Lung (tissue), 12 donors: ENCODE data around the gene CENATAC. TPM values are rescaled to one million over a fixed set of nuclear protein-coding genes. Genes with fewer than 3 reads are reported as not detected.
"Not testable (repeated sequence)": the region's sequence is repeated elsewhere in the genome, so short reads cannot be mapped to it uniquely, and the experiment has no call there.

Experiments used
- ATAC-seq: fragments of 200-7000 bp; cut with Tn5 transposase; one replicate; pipeline ENCODE4 v1.9.1; 2020; ENCODE audit warnings: moderate number of reproducible peaks; ENCODE audit not compliant: insufficient read depth, low FRiP score
- DNase-seq, 3 donors: peaks; one replicate each; pipeline ENCODE4 v3.0.0-alpha.2; 2013 to 2017
- H3K27ac ChIP-seq, 2 donors: one replicate each; pipeline ENCODE4 v1.5.1; 2013; ENCODE audit warnings: mild to moderate bottlenecking in 2 of 2, moderate library complexity in 2 of 2, control low read depth in 1 of 2, inconsistent platforms in 1 of 2, low read depth in 1 of 2, low read length in 1 of 2
- H3K27me3 ChIP-seq, 3 donors: one replicate each; pipeline ENCODE4 v1.5.1; 2013; ENCODE audit warnings: low read length in 2 of 3; ENCODE audit not compliant: control insufficient read depth in 3 of 3, insufficient read depth in 3 of 3
- H3K36me3 ChIP-seq, 4 donors: one replicate each; pipeline ENCODE4 v1.5.1; 2013; ENCODE audit warnings: low read length in 4 of 4, mild to moderate bottlenecking in 1 of 4, moderate library complexity in 1 of 4; ENCODE audit not compliant: control insufficient read depth in 4 of 4, insufficient read depth in 4 of 4
- H3K4me1 ChIP-seq, 5 donors: one replicate each; pipeline ENCODE4 v1.5.1; 2013; ENCODE audit warnings: low read length in 5 of 5, mild to moderate bottlenecking in 2 of 5, moderate library complexity in 1 of 5; ENCODE audit not compliant: control insufficient read depth in 5 of 5, insufficient read depth in 5 of 5
- H3K4me3 ChIP-seq: one replicate; pipeline ENCODE4 v1.5.1; 2013; ENCODE audit warnings: mild to moderate bottlenecking, control low read depth, moderate library complexity
- H3K9ac ChIP-seq, 2 donors: one replicate each; pipeline ENCODE4 v1.5.1; 2013; ENCODE audit warnings: low read length in 2 of 2, control low read depth in 1 of 2; ENCODE audit not compliant: insufficient read depth in 1 of 2
- H3K9me3 ChIP-seq, 4 donors: one replicate each; pipeline ENCODE4 v1.5.1; 2013; ENCODE audit warnings: low read length in 3 of 4, mild to moderate bottlenecking in 1 of 4, moderate library complexity in 1 of 4; ENCODE audit not compliant: control insufficient read depth in 4 of 4, insufficient read depth in 3 of 4
- WGBS, 2 donors: extraction: QIAGEN DNeasy Blood & Tissue Kit; methylation state at CpG; one replicate each; pipeline ENCODE4 v1.1.7; 2013; 5-methylcytosine and 5-hydroxymethylcytosine counted together
- polyA plus RNA-seq, 2 donors: library from polyadenylated mRNA; stranded (reverse); fragments of 200-250 nt; gene quantifications; one replicate each; pipeline ENCODE4 v1.2.1, GENCODE V29; 2013
- total RNA-seq, 2 donors: library from RNA; depleted of rRNA in 1 of 2; stranded (reverse); fragments of >200 nt in 1 of 2; gene quantifications; one replicate each; pipeline ENCODE4 v1.2.1, GENCODE V29; 2014 to 2021
- TF ChIP-seq, protein P1 (sequence below): IDR thresholded peaks from 2 replicates; pipeline ENCODE4 v1.5.1; 2012; ENCODE audit warnings: mild to moderate bottlenecking; ENCODE audit errors: control extremely low read depth, extremely low read depth
- donor health status: control.
- donor health status: control.
- donor health status: Bipolar disorder and iron deficiency.
- donor health status: healthy.
- donor health status: DM: yes; HTN: yes; CAD: no.

CENATAC gene
- total and polyA plus RNA-seq, 4 donors, result 12.3 to 97.5 (median 53.5) TPM

DNA sequence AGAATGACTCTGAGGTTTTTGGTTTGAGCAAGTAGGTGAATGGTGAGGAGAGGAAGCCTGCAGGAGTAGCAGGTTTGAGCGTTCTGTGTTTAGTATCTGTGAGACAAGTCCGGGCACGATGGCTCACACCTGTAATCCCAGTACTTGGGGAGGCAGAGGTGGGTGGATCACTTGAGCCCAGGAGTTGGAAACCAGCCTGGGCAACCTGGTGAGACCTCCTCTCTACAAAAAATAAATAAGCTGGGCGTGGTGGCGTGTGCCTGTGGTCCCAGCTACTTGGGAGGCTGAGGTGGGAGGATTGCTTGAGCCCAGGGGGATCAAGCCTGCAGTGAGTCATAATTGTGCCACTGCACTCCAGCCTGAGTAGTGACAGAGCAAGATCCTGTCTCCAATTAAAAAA lies 9.7 kb upstream of the CENATAC start:
- TF ChIP-seq, protein P1, sequence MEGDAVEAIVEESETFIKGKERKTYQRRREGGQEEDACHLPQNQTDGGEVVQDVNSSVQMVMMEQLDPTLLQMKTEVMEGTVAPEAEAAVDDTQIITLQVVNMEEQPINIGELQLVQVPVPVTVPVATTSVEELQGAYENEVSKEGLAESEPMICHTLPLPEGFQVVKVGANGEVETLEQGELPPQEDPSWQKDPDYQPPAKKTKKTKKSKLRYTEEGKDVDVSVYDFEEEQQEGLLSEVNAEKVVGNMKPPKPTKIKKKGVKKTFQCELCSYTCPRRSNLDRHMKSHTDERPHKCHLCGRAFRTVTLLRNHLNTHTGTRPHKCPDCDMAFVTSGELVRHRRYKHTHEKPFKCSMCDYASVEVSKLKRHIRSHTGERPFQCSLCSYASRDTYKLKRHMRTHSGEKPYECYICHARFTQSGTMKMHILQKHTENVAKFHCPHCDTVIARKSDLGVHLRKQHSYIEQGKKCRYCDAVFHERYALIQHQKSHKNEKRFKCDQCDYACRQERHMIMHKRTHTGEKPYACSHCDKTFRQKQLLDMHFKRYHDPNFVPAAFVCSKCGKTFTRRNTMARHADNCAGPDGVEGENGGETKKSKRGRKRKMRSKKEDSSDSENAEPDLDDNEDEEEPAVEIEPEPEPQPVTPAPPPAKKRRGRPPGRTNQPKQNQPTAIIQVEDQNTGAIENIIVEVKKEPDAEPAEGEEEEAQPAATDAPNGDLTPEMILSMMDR, result no peak
- DNase-seq, result no peak
- WGBS, 2 donors, result 83 to 88% methylated on average over 5 of the region's 5 CpGs

DNA sequence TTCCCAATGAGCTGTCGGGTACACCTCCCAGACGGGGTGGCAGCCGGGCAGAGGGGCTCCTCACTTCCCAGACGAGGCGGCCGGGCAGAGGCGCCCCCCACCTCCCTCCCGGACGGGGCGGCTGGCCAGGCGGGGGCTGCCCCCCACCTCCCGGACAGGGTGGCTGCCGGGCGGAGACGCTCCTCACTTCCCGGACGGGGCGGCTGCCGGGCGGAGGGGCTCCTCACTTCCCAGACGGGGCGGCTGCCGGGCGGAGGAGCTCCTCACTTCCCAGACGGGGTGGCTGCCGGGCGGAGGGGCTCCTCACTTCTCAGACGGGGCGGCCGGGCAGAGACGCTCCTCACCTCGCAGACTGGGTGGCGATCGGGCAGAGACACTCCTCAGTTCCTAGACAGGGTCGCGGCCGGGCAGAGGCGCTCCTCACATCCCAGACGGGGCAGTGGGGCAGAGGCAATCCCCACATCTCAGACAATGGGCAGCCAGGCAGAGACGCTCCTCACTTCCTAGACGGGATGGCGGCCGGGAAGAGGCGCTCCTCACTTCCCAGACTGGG lies 6.4 kb upstream of the CENATAC start:
- not testable (repeated sequence) for H3K4me1 ChIP-seq, H3K27ac ChIP-seq, H3K9ac ChIP-seq, H3K9me3 ChIP-seq, DNase-seq, H3K36me3 ChIP-seq, ATAC-seq, H3K27me3 ChIP-seq, H3K4me3 ChIP-seq
- 97 to 98% methylated on average over 37 to 44 of the region's 44 CpGs for WGBS, 2 donors

More for the DNA sequence above, 9.7 kb upstream of the CENATAC start:
- Histone ChIP-seq H3K9ac (no peak overlapping the region), H3K27ac (no peak overlapping the region), H3K27me3 (no peaks in the 10 kb centered on the region), H3K4me1 (no peaks in the 10 kb centered on the region), H3K9me3 (no peaks in the 10 kb centered on the region), H3K4me3 (no peak overlapping the region), H3K36me3 (no peaks in the 10 kb centered on the region)
- no peak for ATAC-seq

DNA sequence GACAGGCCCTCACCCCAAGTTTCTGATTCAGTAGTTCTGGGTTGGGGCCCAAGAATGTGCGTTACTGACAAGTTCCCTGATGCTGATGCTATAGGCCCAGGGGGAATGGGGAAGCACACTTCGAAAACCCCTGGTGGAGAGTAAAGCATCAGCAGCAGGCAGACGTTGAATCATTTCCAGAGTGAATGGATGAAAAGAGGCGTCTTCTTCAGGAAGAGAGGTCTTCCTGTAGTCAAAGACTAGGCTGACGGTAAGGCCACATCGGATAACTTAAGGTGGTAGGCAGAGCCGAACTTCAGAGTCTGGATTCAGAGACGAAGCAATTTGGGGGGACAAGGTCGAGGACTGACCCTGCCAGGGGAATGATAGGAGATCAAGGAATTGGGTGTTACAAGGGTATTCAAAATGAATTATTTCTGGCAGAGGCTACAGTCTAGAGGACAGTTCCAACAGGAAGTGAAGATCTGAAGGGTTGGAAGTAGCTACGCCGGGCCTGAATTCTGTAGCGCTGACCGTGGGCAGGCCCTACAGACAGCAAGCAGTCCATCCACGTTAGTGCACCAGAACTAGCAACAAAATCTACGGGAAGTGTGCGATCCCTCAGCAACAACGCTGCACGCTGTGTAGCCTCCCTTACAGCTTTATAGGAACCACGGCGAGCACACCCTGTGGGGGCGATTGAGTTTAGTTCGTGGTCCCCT lies 862 bp upstream of the CENATAC start:
- 10 to 14% methylated on average over 22 of the region's 22 CpGs for WGBS, 2 donors
- peaks cover 0 to 20% (median 5%) of the 10 kb centered on the region in 5 donors for H3K4me1 ChIP-seq
- DNase-seq (peak; percentile 16 to 51 (median 42)), ATAC-seq (no peak)
- H3K36me3 ChIP-seq, result peaks cover 5 to 11% (median 7%) of the 10 kb centered on the region in 4 donors
- peak overlapping the region in 1 of 2 donors; percentile 62 for H3K27ac ChIP-seq
- H3K27me3 ChIP-seq, result no peaks in the 10 kb centered on the region
- no peaks in the 10 kb centered on the region for H3K9me3 ChIP-seq
- H3K4me3 ChIP-seq, result peak overlapping the region; percentile 94
- H3K9ac ChIP-seq, result peak overlapping the region in 1 of 2 donors; percentile 17
- TF ChIP-seq, protein P1, result no peak

DNA sequence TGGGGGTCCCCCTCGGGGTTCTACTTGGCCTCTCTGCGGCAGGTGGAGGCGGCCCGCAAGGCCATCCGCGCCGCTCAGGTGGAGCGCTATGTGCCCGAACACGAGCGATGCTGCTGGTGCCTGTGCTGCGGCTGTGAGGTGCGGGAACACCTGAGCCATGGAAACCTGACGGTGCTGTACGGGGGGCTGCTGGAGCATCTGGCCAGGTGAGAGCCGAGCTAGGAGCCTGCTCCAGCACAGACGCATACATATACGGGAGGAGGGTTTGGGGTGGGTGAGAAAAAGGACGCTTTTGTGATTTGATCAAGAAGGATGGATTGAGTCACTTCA lies 415 bp downstream of the CENATAC start:
- H3K4me3 ChIP-seq, result peak overlapping the region; percentile 94
- WGBS, 2 donors, result 1 to 6% methylated on average over 18 to 19 of the region's 19 CpGs
- TF ChIP-seq, protein P1, result no peak
- peak overlapping the region; percentile 69 to 95 for H3K27ac ChIP-seq
- peaks cover 5 to 14% (median 11%) of the 10 kb centered on the region in 4 donors for H3K36me3 ChIP-seq
- no peaks in the 10 kb centered on the region for H3K9me3 ChIP-seq
- peak overlapping the region; percentile 16 to 46 for H3K9ac ChIP-seq
- no peaks in the 10 kb centered on the region for H3K27me3 ChIP-seq
- peak in 1 of 3 donors; percentile 16 for DNase-seq
- peak; percentile 6 for ATAC-seq
- peaks cover 0 to 20% (median 5%) of the 10 kb centered on the region in 5 donors for H3K4me1 ChIP-seq
